H1 (cell line): ENCODE data around the gene HOXB9. TPM values are rescaled to one million over a fixed set of nuclear protein-coding genes. Genes with fewer than 3 reads are reported as not detected.
A peak's percentile ranks its signal among the peaks of the same experiment; 100 is the strongest.

ENCODE experiments used
- CTCF ChIA-PET: fragments of 300-600 bp; sonication (Branson Sonifier 250); formaldehyde crosslinking; loops from one replicate; lab custom pipeline; 2021; ENCODE audit not compliant: partially characterized antibody; lab: Charles Lee
- POLR2A ChIA-PET: fragments of 300-600 bp; sonication (Branson Sonifier 250); formaldehyde crosslinking; loops from one replicate; lab custom pipeline; 2021; ENCODE audit warnings: inconsistent platforms; ENCODE audit not compliant: partially characterized antibody; lab: Charles Lee
- DNase-seq, 2 experiments: peaks; one replicate each; pipeline versions ENCODE4 v3.0.0 to v3.0.0-alpha.2; 2010 to 2022; ENCODE audit warnings: low spot score in 2 of 2, low read depth in 1 of 2, mixed read lengths in 1 of 2
- FAIRE-seq: peaks from 2 replicates; lab custom pipeline; 2011; peaks lifted over from hg19 to GRCh38; lab: Jason Lieb, UNC
- H2AFZ ChIP-seq: 2 replicates; pipeline ENCODE4 v1.8.1; 2012; ENCODE audit warnings: low read length, inconsistent platforms
- H2AK5ac ChIP-seq: 2 replicates; pipeline ENCODE4 v1.6.1; 2013; ENCODE audit warnings: low read depth, low read length
- H2BK120ac ChIP-seq: replicated peaks from 2 replicates; pipeline ENCODE3; 2013; ENCODE audit warnings: low read depth, low read length, inconsistent platforms
- H2BK12ac ChIP-seq: 2 replicates; pipeline ENCODE4 v1.6.1; 2013; ENCODE audit warnings: low read depth, low read length
- H2BK15ac ChIP-seq: 2 replicates; pipeline ENCODE4 v1.6.1; 2013; ENCODE audit warnings: low read length
- H2BK20ac ChIP-seq: 2 replicates; pipeline ENCODE4 v1.6.1; 2013; ENCODE audit warnings: low read length
- H2BK5ac ChIP-seq: 2 replicates; pipeline ENCODE4 v1.6.1; 2013; ENCODE audit warnings: low read depth, low read length
- H3K14ac ChIP-seq: 2 replicates; pipeline ENCODE4 v1.6.1; 2013; ENCODE audit warnings: inconsistent platforms; ENCODE audit not compliant: insufficient read length
- H3K18ac ChIP-seq: 2 replicates; pipeline ENCODE4 v1.6.1; 2013; ENCODE audit warnings: low read length; ENCODE audit errors: extremely low read depth
- H3K23ac ChIP-seq: 2 replicates; pipeline ENCODE4 v1.6.1; 2013; ENCODE audit warnings: inconsistent platforms; ENCODE audit not compliant: insufficient read length
- H3K23me2 ChIP-seq: 2 replicates; pipeline ENCODE4 v1.6.1; 2013; ENCODE audit warnings: low read depth, low read length
- H3K27ac ChIP-seq: 2 replicates; pipeline ENCODE4 v1.6.1; 2011; ENCODE audit warnings: low read depth, low read length, inconsistent platforms
- H3K27me3 ChIP-seq, 4 experiments: replicated peaks in 1 of 4; 1 replicate in 1 of 4; 2 replicates in 3 of 4; pipeline versions ENCODE4 v1.6.1 to v1.8.1; 2011 to 2013; ENCODE audit warnings: low read length in 3 of 4, mild to moderate bottlenecking in 3 of 4, inconsistent platforms in 2 of 4, mixed read lengths in 2 of 4, moderate library complexity in 1 of 4; ENCODE audit not compliant: control insufficient read depth in 3 of 4, insufficient read depth in 3 of 4; ENCODE audit errors: extremely low read depth in 1 of 4
- H3K36me3 ChIP-seq, 4 experiments: 2 replicates each; pipeline versions ENCODE4 v1.6.1 to v1.8.1; 2011 to 2013; ENCODE audit warnings: mild to moderate bottlenecking in 4 of 4, low read length in 3 of 4, moderate library complexity in 2 of 4, control low read depth in 1 of 4, inconsistent platforms in 1 of 4; ENCODE audit not compliant: insufficient read depth in 4 of 4, control insufficient read depth in 2 of 4
- H3K4ac ChIP-seq: replicated peaks from 2 replicates; pipeline ENCODE3; 2013; ENCODE audit warnings: low read length, low read depth, mixed read lengths, inconsistent platforms; ENCODE audit not compliant: insufficient read length
- H3K4me1 ChIP-seq, 4 experiments: replicated peaks in 1 of 4; 1 replicate in 1 of 4; 2 replicates in 3 of 4; pipeline versions ENCODE4 v1.6.1 to v1.8.1; 2011 to 2013; ENCODE audit warnings: low read length in 3 of 4, inconsistent platforms in 2 of 4, mixed read lengths in 1 of 4; ENCODE audit not compliant: insufficient read depth in 4 of 4, control insufficient read depth in 3 of 4
- H3K4me2 ChIP-seq, 2 experiments: 2 replicates each; pipeline versions ENCODE4 v1.6.1 to v1.8.1; 2011 to 2013; ENCODE audit warnings: low read depth in 2 of 2, low read length in 2 of 2, control low read depth in 1 of 2, inconsistent platforms in 1 of 2, mild to moderate bottlenecking in 1 of 2; ENCODE audit not compliant: insufficient read depth in 1 of 2
- H3K4me3 ChIP-seq, 4 experiments: fragments of 200-600, 300-600 bp in 1 of 4; sonication (generic), shearing (Covaris generic), sonication (Bioruptor Twin) in 1 of 4; 2 replicates each; pipeline versions ENCODE4 v1.5.1 to v1.8.1; 2011 to 2016; ENCODE audit warnings: low read length in 4 of 4, low read depth in 3 of 4, control low read depth in 2 of 4, inconsistent platforms in 2 of 4, mild to moderate bottlenecking in 2 of 4, mixed read lengths in 1 of 4, moderate library complexity in 1 of 4; ENCODE audit not compliant: insufficient read depth in 2 of 4; ENCODE audit errors: extremely low read depth in 1 of 4
- H3K56ac ChIP-seq: replicated peaks from 2 replicates; pipeline ENCODE3; 2013; ENCODE audit warnings: low read depth, mild to moderate bottlenecking, mixed read lengths, low read length, inconsistent platforms; ENCODE audit not compliant: insufficient read length
- H3K79me1 ChIP-seq: 2 replicates; pipeline ENCODE4 v1.6.1; 2013; ENCODE audit warnings: low read depth, low read length, control low read depth
- H3K79me2 ChIP-seq, 2 experiments: 2 replicates each; pipeline versions ENCODE4 v1.6.1 to v1.8.1; 2012 to 2013; ENCODE audit warnings: low read length in 2 of 2, mild to moderate bottlenecking in 2 of 2, inconsistent platforms in 1 of 2; ENCODE audit not compliant: insufficient read depth in 2 of 2, control insufficient read depth in 1 of 2
- H3K9ac ChIP-seq, 4 experiments: replicated peaks in 1 of 4; 1 replicate in 1 of 4; 2 replicates in 3 of 4; pipeline versions ENCODE4 v1.6.1 to v1.8.1; 2011 to 2013; ENCODE audit warnings: low read depth in 3 of 4, low read length in 3 of 4, control low read depth in 2 of 4, mild to moderate bottlenecking in 2 of 4, moderate library complexity in 2 of 4, inconsistent platforms in 1 of 4; ENCODE audit errors: extremely low read depth in 1 of 4
- H3K9me3 ChIP-seq, 2 experiments: 2 replicates each; pipeline versions ENCODE4 v1.6.1 to v1.8.1; 2012 to 2013; ENCODE audit warnings: mild to moderate bottlenecking in 2 of 2, moderate library complexity in 2 of 2, control low read depth in 1 of 2, inconsistent platforms in 1 of 2, low read depth in 1 of 2, low read length in 1 of 2, mixed read lengths in 1 of 2; ENCODE audit not compliant: insufficient read depth in 2 of 2
- H4K20me1 ChIP-seq, 2 experiments: replicated peaks in 1 of 2; 2 replicates each; pipeline versions ENCODE3 to v1.8.1; 2011 to 2013; ENCODE audit warnings: inconsistent platforms in 2 of 2, low read length in 2 of 2, mild to moderate bottlenecking in 1 of 2; ENCODE audit not compliant: insufficient read depth in 2 of 2, control insufficient read depth in 1 of 2
- H4K5ac ChIP-seq: 2 replicates; pipeline ENCODE4 v1.6.1; 2013; ENCODE audit warnings: low read length, low read depth, mixed read lengths, inconsistent platforms; ENCODE audit not compliant: insufficient read length
- H4K8ac ChIP-seq: 2 replicates; pipeline ENCODE4 v1.8.0; 2013; ENCODE audit warnings: mild to moderate bottlenecking, moderate library complexity, low read length, inconsistent platforms; ENCODE audit not compliant: insufficient read depth; ENCODE audit errors: extremely low read depth
- H4K91ac ChIP-seq: replicated peaks from 2 replicates; pipeline ENCODE3; 2013; ENCODE audit warnings: low read length, mixed read lengths, inconsistent platforms; ENCODE audit not compliant: insufficient read length
- ASH2L ChIP-seq: fragments of 200-600, 300-600 bp; sonication (generic); IDR thresholded peaks from one replicate; pipeline ENCODE4 v1.7.1; 2017; ENCODE audit warnings: low read length
- CBX8 ChIP-seq: fragments of 300-800, 300-1000 bp; sonication (generic); IDR thresholded peaks from 2 replicates; pipeline ENCODE4 v1.7.1; 2016; ENCODE audit warnings: low read depth, low read length, borderline replicate concordance
- CTBP2 ChIP-seq: IDR thresholded peaks from 2 replicates; pipeline ENCODE4 v1.7.0; 2011; ENCODE audit warnings: borderline replicate concordance, mild to moderate bottlenecking, moderate library complexity, mixed read lengths, low read length; ENCODE audit not compliant: insufficient read depth, insufficient read length
- EP300 ChIP-seq, 2 experiments: IDR thresholded peaks; 1 replicate in 1 of 2; 2 replicates in 1 of 2; pipeline ENCODE4 v1.6.1; 2011 to 2012; ENCODE audit warnings: low read depth in 2 of 2, low read length in 2 of 2, mild to moderate bottlenecking in 2 of 2, borderline replicate concordance in 1 of 2, inconsistent platforms in 1 of 2, moderate library complexity in 1 of 2
- FOSL1 ChIP-seq: IDR thresholded peaks from 2 replicates; pipeline ENCODE4 v1.6.1; 2011; ENCODE audit warnings: mild to moderate bottlenecking, low read depth, low read length, moderate library complexity; ENCODE audit not compliant: insufficient read depth
- GTF2F1 ChIP-seq: IDR thresholded peaks from 2 replicates; pipeline ENCODE4 v1.6.1; 2012; ENCODE audit warnings: low read depth, low read length, improper control_type of control experiment, borderline replicate concordance
- NRF1 ChIP-seq: IDR thresholded peaks from 2 replicates; pipeline ENCODE4 v1.6.1; 2011; ENCODE audit warnings: mild to moderate bottlenecking, low read depth, low read length, improper control_type of control experiment
- RAD21 ChIP-seq, 2 experiments: IDR thresholded peaks in 1 of 2; conservative IDR thresholded peaks in 1 of 2; 2 replicates each; pipeline ENCODE4 v1.6.1; 2011; ENCODE audit warnings: low read depth in 2 of 2, low read length in 2 of 2, improper control_type of control experiment in 1 of 2, inconsistent platforms in 1 of 2, mild to moderate bottlenecking in 1 of 2, moderate library complexity in 1 of 2
- RNF2 ChIP-seq: fragments of 200-900, 300-1000 bp; sonication (generic); IDR thresholded peaks from 2 replicates; pipeline ENCODE4 v1.7.1; 2016; ENCODE audit warnings: borderline replicate concordance, low read depth, mild to moderate bottlenecking, antibody characterized with exemption, low read length; ENCODE audit not compliant: poor library complexity, severe bottlenecking; ENCODE audit errors: missing control alignments
- TCF12 ChIP-seq: IDR thresholded peaks from 2 replicates; pipeline ENCODE4 v1.6.1; 2011; ENCODE audit warnings: low read depth, mild to moderate bottlenecking, low read length
- WGBS, 2 experiments: shearing (Covaris generic) in 1 of 2; methylation state at CpG; one replicate each; pipeline versions ENCODE4 v1.1.6 to v1.1.7; 2013 to 2015; ENCODE audit warnings: low lambda C conversion rate in 2 of 2, mixed read lengths in 2 of 2, inconsistent platforms in 1 of 2, low coverage in 1 of 2, missing lambda C conversion rate in 1 of 2; ENCODE audit not compliant: insufficient replicate concordance in 2 of 2, insufficient coverage in 1 of 2, insufficient read length in 1 of 2; ENCODE audit errors: extremely low coverage in 1 of 2, missing lambda C conversion rate in 1 of 2; 5-methylcytosine and 5-hydroxymethylcytosine counted together
- polyA plus RNA-seq, 7 experiments: library from polyadenylated mRNA; depleted of rRNA in 3 of 7; stranded (reverse) in 5 of 7; unstranded in 2 of 7; fragments of >200 nt in 5 of 7; fragments of 200-250 nt in 2 of 7; gene quantifications; 1 replicate in 5 of 7; 2 replicates in 1 of 7; 4 replicates in 1 of 7; pipeline versions ENCODE4 v1.2.1 to v1.2.3, GENCODE V29; 2011 to 2013; ENCODE audit warnings: missing spikeins in 2 of 7, mixed read lengths in 2 of 7
- total RNA-seq: library from RNA; stranded (reverse); fragmentation: NEBNext Ultra II Directional; extraction: Animal tissue kit (Norgen Biotek cat#: 25700); gene quantifications from 2 replicates; pipeline ENCODE4 v1.2.1, GENCODE V29; 2021

Gene HOXB9
- total and polyA plus RNA-seq, 2 of the 8 experiments (the other 6 are each of a cell fraction or from before 2014, with no cell fraction given): not detected

- Histone ChIP-seq H3K23me2 (no peaks in the 10 kb centered on the region), H3K9me3 (no peaks in the 10 kb centered on the region), H3K4me3 (no peak overlapping the region), H2BK15ac (no peak overlapping the region), H3K27me3 (peaks cover 98 to 100% (median 100%) of the 10 kb centered on the region in 4 experiments), H3K9ac (no peak overlapping the region), H3K27ac (no peak overlapping the region), H4K8ac (no peak overlapping the region), H2AFZ (no peak overlapping the region), H3K4ac (no peak overlapping the region), H3K36me3 (peaks cover 0 to 10% (median 0%) of the 10 kb centered on the region in 4 experiments; a peak in 1 of 8 replicates), H4K20me1 (peaks cover 9 to 33% of the 10 kb centered on the region in 2 experiments), H3K56ac (no peak overlapping the region), H4K5ac (no peak overlapping the region), H2BK20ac (no peak overlapping the region), H3K4me1 (peaks cover 0 to 3% (median 2%) of the 10 kb centered on the region in 4 experiments; a peak in 4 of 7 replicates), H4K91ac (no peak overlapping the region), H3K14ac (no peak overlapping the region), H3K79me1 (no peaks in the 10 kb centered on the region), H2AK5ac (no peak overlapping the region), H2BK120ac (no peak overlapping the region), H3K23ac (no peak overlapping the region), H3K18ac (no peak overlapping the region), H2BK12ac (no peak overlapping the region), H3K79me2 (no peaks in the 10 kb centered on the region), H3K4me2 (no peak overlapping the region), H2BK5ac (no peak overlapping the region)
- FAIRE-seq: no peak
- ChIA-PET CTCF (interaction anchor here (0.6 to 3.4 kb wide), 12 partner anchors 11 to 424 kb away, joined by 3 to 15 read pairs (median 4); partner anchors contain the start of genes HOXB9 and PRAC2), POLR2A (no interaction called here)
- DNase-seq: no peak
- 64% methylated on average over 6 of the region's 6 CpGs; no CpG with 5 or more reads in 1 of the 2 experiments for WGBS, 2 experiments
- TF ChIP-seq EP300 (IDR thresholded peaks at IDR 0.05; ENCODE audit: borderline replicate concordance in 1 of 2, low read depth in 2 of 2, low read length in 2 of 2) (no peak), RAD21 (IDR thresholded peaks at IDR 0.05 in 1 of 2, conservative IDR thresholded peaks at IDR 0.05 in 1 of 2; ENCODE audit: low read depth in 2 of 2, low read length in 2 of 2) (no peak), RNF2 (peak; percentile 54), NRF1 (no peak), FOSL1 (no peak), GTF2F1 (no peak), TCF12 (no peak), CBX8 (peak; percentile 90; the same call in 1 of the 2 replicates), ASH2L (no peak), CTBP2 (no peak)
These were observed 14.1 kb upstream of the HOXB9 start for GRCh38 chr17:48639982-48640857.
